K562 (cell line): ENCODE data around the gene IFNAR2. TPM values are rescaled to one million over a fixed set of nuclear protein-coding genes. Genes with fewer than 3 reads are reported as not detected.
A peak's percentile ranks its signal among the peaks of the same experiment; 100 is the strongest.

ENCODE experiments used
- ATAC-seq: fragments of 200-7000 bp; cut with Tn5 transposase; 3 replicates; pipeline ENCODE4 v1.9.1; 2020; ENCODE audit warnings: moderate library complexity
- BruUV-seq: library from RNA; stranded (reverse); fragments of 400-500 nt; replicated peaks from 2 replicates; lab custom pipeline; 2021; lab: Mats Ljungman, UMichigan
- CTCF ChIA-PET: fragments of 300-600 bp; formaldehyde crosslinking; extraction: SDS; loops from one replicate; lab custom pipeline; 2021; ENCODE audit warnings: low intra/inter-chr PET ratio; lab: Yijun Ruan, JAX
- POLR2A ChIA-PET: fragments of 300-600, 350-650 bp; sonication (Branson Sonifier 250); formaldehyde crosslinking; extraction: SDS; loops from one replicate; lab custom pipeline; 2021; ENCODE audit warnings: antibody characterized with exemption, inconsistent platforms; lab: Yijun Ruan, JAX
- DNase-seq, 4 experiments: peaks; one replicate each; pipeline versions ENCODE4 v3.0.0 to v3.0.0-alpha.2; 2011 to 2018; ENCODE audit warnings: low spot score in 3 of 4, mixed read lengths in 3 of 4; ENCODE audit errors: extremely low read depth in 1 of 4
- FAIRE-seq: peaks from 2 replicates; lab custom pipeline; 2011; peaks lifted over from hg19 to GRCh38; lab: Jason Lieb, UNC
- H2AFZ ChIP-seq: 2 replicates; pipeline ENCODE4 v1.6.0; 2011; ENCODE audit warnings: low read depth, low read length, control low read depth, inconsistent platforms
- H3K27ac ChIP-seq: fragments of 200-600 bp; 3 replicates; pipeline ENCODE4 v1.8.0; 2011; ENCODE audit warnings: low read depth, mild to moderate bottlenecking, control low read depth, inconsistent platforms, low read length, moderate library complexity, mixed read lengths; ENCODE audit errors: extremely low read depth
- H3K27me3 ChIP-seq, 2 experiments: fragments of 300-600 bp in 1 of 2; 2 replicates in 1 of 2; 3 replicates in 1 of 2; pipeline versions ENCODE4 v1.6.0 to v1.8.0; 2011; ENCODE audit warnings: inconsistent platforms in 2 of 2, low read length in 2 of 2, mild to moderate bottlenecking in 1 of 2, mixed read lengths in 1 of 2, moderate library complexity in 1 of 2; ENCODE audit not compliant: control insufficient read depth in 2 of 2, insufficient read depth in 2 of 2
- H3K36me3 ChIP-seq: fragments of 300-600 bp; 3 replicates; pipeline ENCODE4 v1.8.0; 2011; ENCODE audit warnings: mild to moderate bottlenecking, low read length, inconsistent platforms; ENCODE audit not compliant: control insufficient read depth, insufficient read depth
- H3K4me1 ChIP-seq, 2 experiments: fragments of 200-600 bp in 1 of 2; replicated peaks in 1 of 2; 2 replicates in 1 of 2; 3 replicates in 1 of 2; pipeline versions ENCODE4 v1.5.1 to v1.8.0; 2011; ENCODE audit warnings: inconsistent platforms in 2 of 2, low read length in 2 of 2, mild to moderate bottlenecking in 1 of 2, mixed read lengths in 1 of 2, moderate library complexity in 1 of 2; ENCODE audit not compliant: control insufficient read depth in 2 of 2, insufficient read depth in 2 of 2
- H3K4me2 ChIP-seq: 2 replicates; pipeline ENCODE4 v1.6.1; 2011; ENCODE audit warnings: low read length, control low read depth, inconsistent platforms, mixed read lengths; ENCODE audit not compliant: insufficient read depth
- H3K4me3 ChIP-seq: fragments of 200-600 bp; sonication (generic), shearing (Covaris generic); 2 replicates; pipeline ENCODE4 v1.5.1; 2016; ENCODE audit warnings: control low read depth, inconsistent platforms
- H3K79me2 ChIP-seq: fragments of 200-600 bp; 3 replicates; pipeline ENCODE4 v1.8.0; 2011; ENCODE audit warnings: low read length, inconsistent platforms; ENCODE audit not compliant: control insufficient read depth, insufficient read depth
- H3K9ac ChIP-seq, 2 experiments: 2 replicates each; pipeline versions ENCODE4 v1.6.0 to v1.6.1; 2011; ENCODE audit warnings: low read depth in 2 of 2, low read length in 2 of 2, control low read depth in 1 of 2, inconsistent platforms in 1 of 2, mild to moderate bottlenecking in 1 of 2, mixed read lengths in 1 of 2; ENCODE audit not compliant: insufficient read depth in 1 of 2
- H3K9me1 ChIP-seq: one replicate; pipeline ENCODE4 v1.6.0; 2011; ENCODE audit warnings: inconsistent platforms, mild to moderate bottlenecking, low read length, moderate library complexity; ENCODE audit not compliant: control insufficient read depth, insufficient read depth
- H3K9me3 ChIP-seq: replicated peaks from 2 replicates; pipeline ENCODE4 v1.5.1; 2011; ENCODE audit warnings: low read depth, low read length, inconsistent platforms; ENCODE audit not compliant: control insufficient read depth, insufficient read depth
- H4K20me1 ChIP-seq: replicated peaks from 2 replicates; pipeline ENCODE4 v1.6.1; 2011; ENCODE audit warnings: low read length, inconsistent platforms, mixed read lengths; ENCODE audit not compliant: control insufficient read depth, insufficient read depth
- BCOR ChIP-seq: fragments of 450-650 bp; IDR thresholded peaks from 2 replicates; pipeline ENCODE4 v1.6.1; 2016
- BRCA1 ChIP-seq, 2 experiments: fragments of 450-650 bp in 1 of 2; sonication (generic) in 1 of 2; formaldehyde crosslinking in 1 of 2; IDR thresholded peaks; 2 replicates each; pipeline versions ENCODE4 v1.5.0 to v1.6.1; 2017 to 2020; ENCODE audit warnings: mild to moderate bottlenecking in 1 of 2, missing genetic modification reagents in 1 of 2
- CBFA2T3 ChIP-seq: fragments of 450-650 bp; IDR thresholded peaks from 2 replicates; pipeline ENCODE4 v1.6.1; 2017
- CBX5 ChIP-seq: IDR thresholded peaks from 2 replicates; pipeline ENCODE4 v1.6.1; 2014; ENCODE audit warnings: low read depth, borderline replicate concordance
- HLTF ChIP-seq: fragments of 450-650 bp; IDR thresholded peaks from 2 replicates; pipeline ENCODE4 v1.6.1; 2016
- LARP7 ChIP-seq: fragments of 450-650 bp; IDR thresholded peaks from 2 replicates; pipeline ENCODE4 v1.6.1; 2016
- OTX1 ChIP-seq: fragments of 450-650 bp; formaldehyde crosslinking; IDR thresholded peaks from 2 replicates; pipeline ENCODE4 v1.4.0; 2022; ENCODE audit warnings: mild to moderate bottlenecking
- RAD21 ChIP-seq, 2 experiments: fragments of 250-450 bp in 1 of 2; fragments of 450-650 bp in 1 of 2; sonication (Bioruptor Pico) in 1 of 2; formaldehyde crosslinking in 1 of 2; IDR thresholded peaks in 1 of 2; conservative IDR thresholded peaks in 1 of 2; 2 replicates each; pipeline versions ENCODE4 v1.4.0 to v1.8.0; 2020 to 2022; ENCODE audit warnings: mild to moderate bottlenecking in 2 of 2, moderate library complexity in 1 of 2
- RBM14 ChIP-seq: fragments of 200-400 bp; formaldehyde crosslinking; IDR thresholded peaks from 2 replicates; pipeline ENCODE4 v1.6.1; 2018; ENCODE audit warnings: low read depth, mild to moderate bottlenecking, low read length, moderate library complexity, borderline replicate concordance; ENCODE audit not compliant: insufficient read depth
- ZNF184 ChIP-seq: sonication (generic); formaldehyde crosslinking; IDR thresholded peaks from 2 replicates; pipeline ENCODE4 v1.5.0; 2020; ENCODE audit warnings: missing genetic modification reagents
- ZNF551 ChIP-seq: fragments of 250-450 bp; sonication (Bioruptor Pico); IDR thresholded peaks from 2 replicates; pipeline ENCODE4 v1.5.0; 2021; ENCODE audit warnings: mild to moderate bottlenecking, moderate library complexity
- WGBS: fragments of 100-300 bp; shearing (Covaris generic); methylation state at CpG from one replicate; pipeline ENCODE4 v1.1.6; 2016; ENCODE audit warnings: low coverage, mixed read lengths; ENCODE audit not compliant: insufficient coverage; ENCODE audit errors: missing lambda C conversion rate; 5-methylcytosine and 5-hydroxymethylcytosine counted together
- in situ Hi-C: fragments of 300-500 bp; cut with MboI; formaldehyde crosslinking; loops from 4 replicates; pipeline ENCODE4 v1.15.0; 2018; ENCODE audit warnings: inconsistent platforms, mixed read lengths
- intact Hi-C: fragments of 100-400 bp; cut with micrococcal nuclease; formaldehyde crosslinking; loops from 2 replicates; pipeline ENCODE4 v1.14.2; 2022
- polyA plus RNA-seq, 8 experiments: library from polyadenylated mRNA; depleted of rRNA in 4 of 8; stranded (reverse) in 5 of 8; unstranded in 3 of 8; fragments of >200 nt; fragmentation: Nextera tagmentation in 2 of 8; fragmentation: Illumina TruSeq in 1 of 8; extraction: Ambion mirVana in 2 of 8; extraction: Trizol in 1 of 8; gene quantifications; 2 replicates each; pipeline versions ENCODE4 v1.2.1 to v1.2.3, GENCODE V29; 2011 to 2014; ENCODE audit warnings: inconsistent platforms in 1 of 8, missing spikeins in 1 of 8
- total RNA-seq, 7 experiments: library from RNA; depleted of rRNA in 6 of 7; stranded (reverse); fragments of >200 nt in 6 of 7; fragmentation: Illumina TruSeq in 2 of 7; extraction: Trizol in 2 of 7; gene quantifications; 2 replicates each; pipeline versions ENCODE4 v1.2.1 to v1.2.3, GENCODE V29; 2011 to 2021; ENCODE audit warnings: low replicate concordance in 1 of 7
- TF ChIP-seq, protein P1 (sequence below): fragments of 250-450 bp; sonication (Bioruptor Pico); IDR thresholded peaks from 2 replicates; pipeline ENCODE4 v1.5.0; 2021; ENCODE audit warnings: mild to moderate bottlenecking, borderline replicate concordance
- TF ChIP-seq, protein P2 (sequence below): sonication (generic); formaldehyde crosslinking; IDR thresholded peaks from 2 replicates; pipeline ENCODE4 v1.8.0; 2022; ENCODE audit warnings: missing genetic modification reagents, mild to moderate bottlenecking, moderate library complexity, borderline replicate concordance
- TF ChIP-seq, protein P3 (sequence below), 3 experiments: IDR thresholded peaks in 2 of 3; conservative IDR thresholded peaks in 1 of 3; 2 replicates each; pipeline ENCODE4 v1.5.1; 2011 to 2012; ENCODE audit warnings: low read length in 3 of 3, mild to moderate bottlenecking in 3 of 3, control low read depth in 2 of 3, improper control_type of control experiment in 1 of 3, inconsistent platforms in 1 of 3, low read depth in 1 of 3, mixed read lengths in 1 of 3, moderate library complexity in 1 of 3; ENCODE audit not compliant: insufficient read depth in 2 of 3

Gene IFNAR2
- total and polyA plus RNA-seq, 9 of the 15 experiments (the other 6 are each of a cell fraction or from before 2014, with no cell fraction given), result 1.7 to 48.3 (median 8.4) TPM

DNA sequence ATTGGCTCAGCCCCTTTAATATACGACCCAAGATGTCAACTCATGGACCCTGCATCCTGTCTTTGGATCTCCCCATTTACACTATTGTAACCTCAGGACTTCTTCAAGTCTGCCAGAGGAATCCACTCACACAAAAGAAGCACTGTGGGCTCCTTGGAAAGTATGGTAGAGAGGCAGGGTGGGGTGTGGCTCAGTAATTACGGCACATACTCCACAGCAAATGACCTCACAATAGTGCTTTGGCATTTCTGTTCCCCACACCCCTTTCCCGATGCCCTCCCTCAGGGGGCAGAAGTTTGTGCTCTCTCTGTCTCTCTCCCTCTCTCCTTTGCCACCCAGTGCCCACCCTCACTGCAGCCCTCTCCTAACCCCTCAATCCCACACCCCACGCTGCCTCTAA, 27.8 kb upstream of the IFNAR2 start (continued):
- TF ChIP-seq, protein P1, sequence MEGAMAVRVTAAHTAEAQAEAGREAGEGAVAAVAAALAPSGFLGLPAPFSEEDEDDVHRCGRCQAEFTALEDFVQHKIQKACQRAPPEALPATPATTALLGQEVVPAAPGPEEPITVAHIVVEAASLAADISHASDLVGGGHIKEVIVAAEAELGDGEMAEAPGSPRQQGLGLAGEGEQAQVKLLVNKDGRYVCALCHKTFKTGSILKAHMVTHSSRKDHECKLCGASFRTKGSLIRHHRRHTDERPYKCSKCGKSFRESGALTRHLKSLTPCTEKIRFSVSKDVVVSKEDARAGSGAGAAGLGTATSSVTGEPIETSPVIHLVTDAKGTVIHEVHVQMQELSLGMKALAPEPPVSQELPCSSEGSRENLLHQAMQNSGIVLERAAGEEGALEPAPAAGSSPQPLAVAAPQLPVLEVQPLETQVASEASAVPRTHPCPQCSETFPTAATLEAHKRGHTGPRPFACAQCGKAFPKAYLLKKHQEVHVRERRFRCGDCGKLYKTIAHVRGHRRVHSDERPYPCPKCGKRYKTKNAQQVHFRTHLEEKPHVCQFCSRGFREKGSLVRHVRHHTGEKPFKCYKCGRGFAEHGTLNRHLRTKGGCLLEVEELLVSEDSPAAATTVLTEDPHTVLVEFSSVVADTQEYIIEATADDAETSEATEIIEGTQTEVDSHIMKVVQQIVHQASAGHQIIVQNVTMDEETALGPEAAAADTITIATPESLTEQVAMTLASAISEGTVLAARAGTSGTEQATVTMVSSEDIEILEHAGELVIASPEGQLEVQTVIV (CRISPR knock-in tag), result no peak
- TF ChIP-seq, protein P2, sequence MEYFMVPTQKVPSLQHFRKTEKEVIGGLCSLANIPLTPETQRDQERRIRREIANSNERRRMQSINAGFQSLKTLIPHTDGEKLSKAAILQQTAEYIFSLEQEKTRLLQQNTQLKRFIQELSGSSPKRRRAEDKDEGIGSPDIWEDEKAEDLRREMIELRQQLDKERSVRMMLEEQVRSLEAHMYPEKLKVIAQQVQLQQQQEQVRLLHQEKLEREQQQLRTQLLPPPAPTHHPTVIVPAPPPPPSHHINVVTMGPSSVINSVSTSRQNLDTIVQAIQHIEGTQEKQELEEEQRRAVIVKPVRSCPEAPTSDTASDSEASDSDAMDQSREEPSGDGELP, result no peak
- no peak for TF ChIP-seq ZNF184 (CRISPR knock-in tag)

DNA sequence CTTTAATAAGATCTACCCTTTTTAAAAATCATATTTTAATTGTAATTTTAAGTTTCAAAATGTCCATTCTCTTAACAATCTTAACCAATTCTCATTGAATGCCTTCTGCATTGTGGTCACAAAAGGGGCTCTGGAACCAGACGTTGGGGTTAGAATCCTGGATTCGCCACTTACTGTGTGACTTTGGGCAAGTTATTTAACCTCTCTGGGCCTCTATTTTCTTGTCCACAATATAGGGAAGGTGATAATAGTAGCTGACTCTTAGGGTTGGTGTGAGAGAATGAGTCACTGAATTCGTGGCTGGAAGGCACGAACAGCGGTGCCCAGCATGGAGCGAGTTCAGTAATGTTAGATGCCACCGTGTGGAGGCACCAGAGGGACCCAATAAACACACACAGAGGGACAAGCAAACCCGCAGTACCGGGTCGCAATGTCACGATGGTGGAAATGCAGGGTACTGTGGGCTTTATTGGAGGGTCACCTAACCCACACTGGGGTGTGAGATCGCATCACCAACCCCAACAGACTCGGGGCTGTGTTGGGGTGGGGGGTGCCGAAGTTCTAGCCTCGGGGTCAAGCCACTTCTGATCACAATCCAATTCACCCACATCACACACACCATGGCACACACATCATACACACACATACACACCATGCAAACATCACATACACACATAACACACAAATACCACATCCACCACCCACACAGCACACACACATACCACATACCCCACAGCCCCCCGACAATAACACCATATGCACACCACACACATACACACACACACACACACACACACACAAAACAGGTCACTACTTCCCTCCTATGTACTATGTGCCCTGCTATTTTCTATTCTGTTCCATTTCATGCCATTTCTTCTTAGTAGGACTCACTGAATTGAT, 27.0 kb upstream of the IFNAR2 start:
- H3K9me3 ChIP-seq, result 0 out of 2 replicates have a peak, but pooled peaks cover under 1% of the 10 kb centered on the region
- H3K4me3 ChIP-seq, result no peak overlapping the region
- ATAC-seq (no peak), FAIRE-seq (peak; percentile 19), DNase-seq (no peak)
- CTCF ChIA-PET, result interaction anchor here (0.6 to 3.7 kb wide), 3 partner anchors 79 to 251 kb away, joined by 3 to 54 read pairs (median 3); no protein-coding TSS in a partner anchor
- in situ Hi-C loops (loop anchor here (5.0 kb wide), 1 partner anchor 55 kb away; no protein-coding TSS in a partner anchor), intact Hi-C loops (no loop called here)
- H3K4me1 ChIP-seq, result peaks cover 2 to 12% of the 10 kb centered on the region in 2 experiments; a peak in 4 of 5 replicates
- BruUV-seq, result no TSS peak
- no peaks in the 10 kb centered on the region for H3K9me1 ChIP-seq
- no peaks in the 10 kb centered on the region for H3K36me3 ChIP-seq
- WGBS, result 41% methylated on average over 16 of the region's 16 CpGs
- H3K79me2 ChIP-seq, result no peaks in the 10 kb centered on the region
- peak overlapping the region; percentile 11; the same call in 1 of the 2 replicates for H2AFZ ChIP-seq
- POLR2A ChIA-PET, result no interaction called here
- no peak overlapping the region for H3K9ac ChIP-seq
- H3K27me3 ChIP-seq, result peaks cover 0 to 4% of the 10 kb centered on the region in 2 experiments; a peak in 2 of 5 replicates
- no peak overlapping the region for H3K27ac ChIP-seq
- H4K20me1 ChIP-seq, result no peaks in the 10 kb centered on the region
- no peak overlapping the region for H3K4me2 ChIP-seq
- no peak for TF ChIP-seq RBM14
- no peak for TF ChIP-seq CBX5
- TF ChIP-seq ZNF551 (CRISPR knock-in tag), result no peak
- TF ChIP-seq LARP7, result peak; percentile 39; the same call in 1 of the 2 replicates
- TF ChIP-seq HLTF, result peak; percentile 72; the same call in 1 of the 2 replicates
- TF ChIP-seq BRCA1 (IDR thresholded peaks at IDR 0.05), result no peak
- TF ChIP-seq BRCA1 (CRISPR knock-in tag; IDR thresholded peaks at IDR 0.05), result no peak
- peak in 1 of 2 experiments; percentile 17; a peak in 2 of 4 replicates for TF ChIP-seq RAD21 (CRISPR knock-in tag; conservative IDR thresholded peaks at IDR 0.05 in 1 of 2, IDR thresholded peaks at IDR 0.05 in 1 of 2)
- TF ChIP-seq CBFA2T3, result no peak
- 0 out of 2 replicates have a peak, but pooled peaks have one; percentile 7 for TF ChIP-seq OTX1 (CRISPR knock-in tag)
- peak; percentile 31; the same call in 1 of the 2 replicates for TF ChIP-seq BCOR
- TF ChIP-seq, protein P3, sequence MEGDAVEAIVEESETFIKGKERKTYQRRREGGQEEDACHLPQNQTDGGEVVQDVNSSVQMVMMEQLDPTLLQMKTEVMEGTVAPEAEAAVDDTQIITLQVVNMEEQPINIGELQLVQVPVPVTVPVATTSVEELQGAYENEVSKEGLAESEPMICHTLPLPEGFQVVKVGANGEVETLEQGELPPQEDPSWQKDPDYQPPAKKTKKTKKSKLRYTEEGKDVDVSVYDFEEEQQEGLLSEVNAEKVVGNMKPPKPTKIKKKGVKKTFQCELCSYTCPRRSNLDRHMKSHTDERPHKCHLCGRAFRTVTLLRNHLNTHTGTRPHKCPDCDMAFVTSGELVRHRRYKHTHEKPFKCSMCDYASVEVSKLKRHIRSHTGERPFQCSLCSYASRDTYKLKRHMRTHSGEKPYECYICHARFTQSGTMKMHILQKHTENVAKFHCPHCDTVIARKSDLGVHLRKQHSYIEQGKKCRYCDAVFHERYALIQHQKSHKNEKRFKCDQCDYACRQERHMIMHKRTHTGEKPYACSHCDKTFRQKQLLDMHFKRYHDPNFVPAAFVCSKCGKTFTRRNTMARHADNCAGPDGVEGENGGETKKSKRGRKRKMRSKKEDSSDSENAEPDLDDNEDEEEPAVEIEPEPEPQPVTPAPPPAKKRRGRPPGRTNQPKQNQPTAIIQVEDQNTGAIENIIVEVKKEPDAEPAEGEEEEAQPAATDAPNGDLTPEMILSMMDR (IDR thresholded peaks at IDR 0.05 in 2 of 3, conservative IDR thresholded peaks at IDR 0.05 in 1 of 3; ENCODE audit: insufficient read depth in 2 of 3, low read depth in 1 of 3, low read length in 3 of 3), result 0 out of 6 replicates have a peak, but pooled peaks of 2 of the 3 experiments have one; percentile 9 to 30
